HL-60 (cell line): ENCODE data around the gene GRAMD4.

Experiments
- DNase-seq, 2 experiments: peaks; one replicate each; pipeline ENCODE4 v3.0.0-alpha.2; 2010 to 2020; ENCODE audit warnings: low read depth in 1 of 2, low spot score in 1 of 2
- H3K27ac ChIP-seq: fragments of 250-450 bp; sonication (Bioruptor Pico); replicated peaks from 2 replicates; pipeline ENCODE4 v1.5.1; 2020; ENCODE audit warnings: mild to moderate bottlenecking, moderate library complexity
- H3K27me3 ChIP-seq: fragments of 250-450 bp; sonication (Bioruptor Pico); 2 replicates; pipeline ENCODE4 v1.5.1; 2021; ENCODE audit warnings: mild to moderate bottlenecking, moderate library complexity; ENCODE audit not compliant: insufficient read depth, poor library complexity, severe bottlenecking
- H3K4me3 ChIP-seq: replicated peaks from 2 replicates; pipeline ENCODE4 v1.5.1; 2011; ENCODE audit warnings: mild to moderate bottlenecking, control low read depth, low read length; ENCODE audit not compliant: insufficient read depth
- GABPA ChIP-seq: IDR thresholded peaks from 2 replicates; pipeline ENCODE4 v1.6.1; 2012; ENCODE audit warnings: low read depth
- POLR2AphosphoS5 ChIP-seq: IDR thresholded peaks from 2 replicates; pipeline ENCODE4 v1.6.1; 2012; ENCODE audit warnings: low read depth
- SPI1 ChIP-seq: IDR thresholded peaks from 2 replicates; pipeline ENCODE4 v1.6.1; 2012; ENCODE audit warnings: low read depth, mild to moderate bottlenecking, borderline replicate concordance
- TF ChIP-seq, protein P1 (sequence below): IDR thresholded peaks from 2 replicates; pipeline ENCODE4 v1.6.1; 2012; ENCODE audit warnings: low read depth; ENCODE audit not compliant: insufficient replicate concordance
- TF ChIP-seq, protein P2 (sequence below): IDR thresholded peaks from one replicate; pipeline ENCODE4 v1.5.1; 2011; ENCODE audit warnings: low read length, control low read depth, inconsistent platforms; ENCODE audit not compliant: insufficient read depth

The GRAMD4 gene

DNA sequence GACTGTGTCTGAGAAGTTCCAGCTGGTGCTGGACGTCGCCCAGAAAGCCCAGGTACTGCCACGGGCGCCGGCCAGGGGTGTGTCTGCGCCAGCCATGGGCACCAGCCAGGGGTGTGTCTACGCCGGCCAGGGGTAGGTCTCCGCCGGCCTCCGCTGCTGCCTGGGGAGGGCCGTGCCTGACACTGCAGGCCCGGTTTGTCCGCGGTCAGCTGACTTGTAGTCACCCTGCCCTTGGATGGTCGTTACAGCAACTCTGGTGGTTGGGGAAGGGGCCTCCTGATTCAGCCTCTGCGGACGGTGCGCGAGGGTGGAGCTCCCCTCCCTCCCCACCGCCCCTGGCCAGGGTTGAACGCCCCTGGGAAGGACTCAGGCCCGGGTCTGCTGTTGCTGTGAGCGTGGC lies 47.9 kb downstream of the GRAMD4 start:
- DNase-seq: no peak
- Histone ChIP-seq H3K4me3 (no peak overlapping the region), H3K27ac (no peak overlapping the region), H3K27me3 (no peaks in the 10 kb centered on the region)
- no peak for TF ChIP-seq GABPA
- TF ChIP-seq, protein P1, sequence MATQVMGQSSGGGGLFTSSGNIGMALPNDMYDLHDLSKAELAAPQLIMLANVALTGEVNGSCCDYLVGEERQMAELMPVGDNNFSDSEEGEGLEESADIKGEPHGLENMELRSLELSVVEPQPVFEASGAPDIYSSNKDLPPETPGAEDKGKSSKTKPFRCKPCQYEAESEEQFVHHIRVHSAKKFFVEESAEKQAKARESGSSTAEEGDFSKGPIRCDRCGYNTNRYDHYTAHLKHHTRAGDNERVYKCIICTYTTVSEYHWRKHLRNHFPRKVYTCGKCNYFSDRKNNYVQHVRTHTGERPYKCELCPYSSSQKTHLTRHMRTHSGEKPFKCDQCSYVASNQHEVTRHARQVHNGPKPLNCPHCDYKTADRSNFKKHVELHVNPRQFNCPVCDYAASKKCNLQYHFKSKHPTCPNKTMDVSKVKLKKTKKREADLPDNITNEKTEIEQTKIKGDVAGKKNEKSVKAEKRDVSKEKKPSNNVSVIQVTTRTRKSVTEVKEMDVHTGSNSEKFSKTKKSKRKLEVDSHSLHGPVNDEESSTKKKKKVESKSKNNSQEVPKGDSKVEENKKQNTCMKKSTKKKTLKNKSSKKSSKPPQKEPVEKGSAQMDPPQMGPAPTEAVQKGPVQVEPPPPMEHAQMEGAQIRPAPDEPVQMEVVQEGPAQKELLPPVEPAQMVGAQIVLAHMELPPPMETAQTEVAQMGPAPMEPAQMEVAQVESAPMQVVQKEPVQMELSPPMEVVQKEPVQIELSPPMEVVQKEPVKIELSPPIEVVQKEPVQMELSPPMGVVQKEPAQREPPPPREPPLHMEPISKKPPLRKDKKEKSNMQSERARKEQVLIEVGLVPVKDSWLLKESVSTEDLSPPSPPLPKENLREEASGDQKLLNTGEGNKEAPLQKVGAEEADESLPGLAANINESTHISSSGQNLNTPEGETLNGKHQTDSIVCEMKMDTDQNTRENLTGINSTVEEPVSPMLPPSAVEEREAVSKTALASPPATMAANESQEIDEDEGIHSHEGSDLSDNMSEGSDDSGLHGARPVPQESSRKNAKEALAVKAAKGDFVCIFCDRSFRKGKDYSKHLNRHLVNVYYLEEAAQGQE: no peak

DNA sequence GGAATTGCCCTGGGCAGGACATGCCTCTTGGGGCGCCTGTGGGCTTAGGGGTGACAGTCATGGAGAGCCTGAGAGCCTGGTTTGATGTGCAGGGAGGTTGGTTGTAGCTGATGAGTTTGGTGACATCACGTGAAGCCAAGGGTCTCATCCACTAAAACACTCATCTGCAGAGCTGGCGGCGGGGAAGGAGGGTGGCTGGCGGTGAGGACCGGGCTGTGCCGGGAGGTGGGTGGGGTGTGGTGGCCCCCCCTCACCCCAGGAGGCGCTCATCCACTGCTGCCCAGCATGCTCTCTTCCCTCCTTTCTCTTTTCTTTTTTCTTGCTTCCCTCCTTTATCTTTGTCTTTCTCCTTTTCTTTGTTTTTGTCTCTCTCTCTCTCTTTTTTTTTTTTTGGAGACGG lies 49.0 kb downstream of the GRAMD4 start:
- Histone ChIP-seq H3K27me3 (no peaks in the 10 kb centered on the region), H3K27ac (no peak overlapping the region), H3K4me3 (no peak overlapping the region)
- no peak for DNase-seq
- no peak for TF ChIP-seq GABPA
- TF ChIP-seq POLR2AphosphoS5: no peak
- TF ChIP-seq, protein P1: no peak
- TF ChIP-seq, protein P2, sequence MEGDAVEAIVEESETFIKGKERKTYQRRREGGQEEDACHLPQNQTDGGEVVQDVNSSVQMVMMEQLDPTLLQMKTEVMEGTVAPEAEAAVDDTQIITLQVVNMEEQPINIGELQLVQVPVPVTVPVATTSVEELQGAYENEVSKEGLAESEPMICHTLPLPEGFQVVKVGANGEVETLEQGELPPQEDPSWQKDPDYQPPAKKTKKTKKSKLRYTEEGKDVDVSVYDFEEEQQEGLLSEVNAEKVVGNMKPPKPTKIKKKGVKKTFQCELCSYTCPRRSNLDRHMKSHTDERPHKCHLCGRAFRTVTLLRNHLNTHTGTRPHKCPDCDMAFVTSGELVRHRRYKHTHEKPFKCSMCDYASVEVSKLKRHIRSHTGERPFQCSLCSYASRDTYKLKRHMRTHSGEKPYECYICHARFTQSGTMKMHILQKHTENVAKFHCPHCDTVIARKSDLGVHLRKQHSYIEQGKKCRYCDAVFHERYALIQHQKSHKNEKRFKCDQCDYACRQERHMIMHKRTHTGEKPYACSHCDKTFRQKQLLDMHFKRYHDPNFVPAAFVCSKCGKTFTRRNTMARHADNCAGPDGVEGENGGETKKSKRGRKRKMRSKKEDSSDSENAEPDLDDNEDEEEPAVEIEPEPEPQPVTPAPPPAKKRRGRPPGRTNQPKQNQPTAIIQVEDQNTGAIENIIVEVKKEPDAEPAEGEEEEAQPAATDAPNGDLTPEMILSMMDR: no peak
- TF ChIP-seq SPI1: no peak

DNA sequence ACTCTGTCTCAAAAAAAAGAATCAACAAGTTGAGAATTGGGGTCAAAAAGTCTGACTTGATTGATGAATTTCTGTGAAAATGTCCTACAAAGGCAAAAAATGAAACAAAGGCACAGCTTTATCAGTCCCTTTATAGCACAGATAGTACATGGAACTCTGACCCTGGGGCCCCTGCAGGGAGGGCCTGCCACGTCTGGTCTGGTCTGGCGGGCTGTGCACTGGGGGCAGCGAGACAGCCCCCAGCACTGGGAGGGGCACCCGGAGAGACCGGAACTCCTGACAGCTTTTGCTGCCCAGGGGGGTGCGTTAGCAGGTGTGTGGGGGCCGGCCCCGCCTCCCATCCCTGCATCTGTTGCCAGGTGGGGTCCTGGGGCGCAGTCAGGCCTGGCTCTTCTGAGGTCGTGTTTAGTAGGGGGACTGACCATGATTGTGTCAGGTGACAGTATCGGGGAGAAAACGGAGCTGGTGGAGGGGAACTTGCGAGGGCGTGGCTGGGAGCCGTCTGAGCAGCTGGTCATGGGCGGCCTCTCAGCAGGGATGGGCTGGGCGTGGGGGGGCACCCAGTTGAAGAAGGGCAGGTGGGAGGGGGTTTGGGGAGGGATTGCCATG lies 51.7 kb downstream of the GRAMD4 start:
- Histone ChIP-seq H3K27ac (no peak overlapping the region), H3K27me3 (no peaks in the 10 kb centered on the region), H3K4me3 (no peak overlapping the region)
- TF ChIP-seq, protein P1: no peak
- TF ChIP-seq POLR2AphosphoS5 (no peak; the same call in 1 of the 2 replicates), SPI1 (no peak)
- DNase-seq: no peak

DNA sequence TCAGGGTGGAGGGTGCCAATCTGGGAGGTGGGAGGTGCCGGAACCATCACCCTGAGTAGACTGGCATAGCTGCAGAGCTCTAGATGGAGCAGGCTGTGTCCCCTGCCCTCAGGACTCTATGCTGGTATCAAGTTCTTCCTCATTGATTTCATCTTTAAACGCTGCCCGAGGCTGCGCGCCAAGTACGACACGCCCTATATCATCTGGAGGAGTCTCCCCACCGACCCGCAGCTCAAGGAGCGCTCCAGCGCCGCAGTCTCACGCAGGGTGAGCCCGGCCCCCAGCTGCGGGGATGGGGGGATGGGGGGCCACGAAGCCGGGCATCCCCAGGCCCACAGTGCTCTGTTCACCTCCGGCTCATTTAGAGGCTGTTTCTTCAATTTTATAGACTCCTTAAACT lies 52.5 kb downstream of the GRAMD4 start:
- no peaks in the 10 kb centered on the region for H3K27me3 ChIP-seq
- peak overlapping the region; percentile 66 for H3K27ac ChIP-seq
- no peak for TF ChIP-seq SPI1
- TF ChIP-seq, protein P2: no peak
- TF ChIP-seq GABPA: no peak
- TF ChIP-seq, protein P1: no peak
- TF ChIP-seq POLR2AphosphoS5: no peak
- H3K4me3 ChIP-seq: no peak overlapping the region
- DNase-seq: no peak
